GM08714 (cell line): Measurements from ENCODE around the gene POLD2.

Experiments
- H3K4me3 ChIP-seq: fragments of 200-500 bp; sonication (Bioruptor generic); 2 replicates; pipeline ENCODE4 v1.5.1; 2014; ENCODE audit warnings: mild to moderate bottlenecking, low read length, inconsistent platforms
- ZNF274 ChIP-seq: IDR thresholded peaks from 2 replicates; pipeline ENCODE4 v1.6.1; 2012; ENCODE audit warnings: mild to moderate bottlenecking, low read depth, low read length

Gene POLD2

DNA sequence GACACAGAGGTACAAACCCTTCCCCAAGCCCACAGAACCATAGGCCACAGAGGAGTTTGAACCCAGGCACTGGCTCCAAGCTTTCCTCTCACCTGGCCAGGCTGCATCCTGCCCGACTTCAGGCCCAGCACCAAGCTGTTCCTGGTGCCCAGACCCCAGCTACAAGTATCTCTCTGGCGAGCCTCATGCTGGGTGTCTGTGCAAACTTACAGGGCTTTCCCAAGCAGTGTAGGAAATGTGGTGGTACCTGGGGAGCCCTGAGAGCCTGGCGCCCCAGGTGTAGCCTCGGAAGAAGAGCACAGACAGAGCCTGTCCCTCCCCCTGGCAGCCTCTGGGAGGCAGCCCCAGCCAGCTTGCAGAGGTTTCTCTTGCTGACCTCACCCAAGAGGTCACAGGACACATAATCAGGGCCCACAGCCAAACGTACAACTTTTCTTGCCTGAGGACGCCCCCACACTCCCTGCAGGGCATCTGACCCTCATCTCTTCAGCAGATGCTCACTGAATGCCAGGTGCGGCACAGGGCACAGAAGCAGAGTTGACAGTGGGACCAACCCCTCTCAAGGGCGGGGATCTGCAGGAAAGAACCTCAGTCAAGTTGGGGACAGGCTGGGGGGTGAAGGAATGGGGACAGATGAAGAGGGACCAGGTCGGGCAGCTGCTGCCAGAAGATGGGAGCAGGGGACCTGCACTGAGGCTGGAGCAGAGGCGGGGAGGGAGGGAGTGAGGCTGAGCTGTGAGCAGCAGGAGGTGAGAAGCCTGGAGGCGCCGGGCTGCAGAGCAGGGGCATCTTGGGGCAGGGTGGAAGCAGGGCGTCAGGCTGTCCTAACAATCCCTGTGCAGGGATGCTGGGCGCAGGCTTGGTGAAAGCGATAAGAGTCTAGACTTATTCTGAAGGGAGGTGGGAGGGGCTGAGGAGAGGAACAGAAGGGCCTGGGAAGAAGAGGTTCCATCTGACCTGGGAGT lies 34.0 kb upstream of the POLD2 start:
- TF ChIP-seq ZNF274 = no peak
- no peak overlapping the region for H3K4me3 ChIP-seq

DNA sequence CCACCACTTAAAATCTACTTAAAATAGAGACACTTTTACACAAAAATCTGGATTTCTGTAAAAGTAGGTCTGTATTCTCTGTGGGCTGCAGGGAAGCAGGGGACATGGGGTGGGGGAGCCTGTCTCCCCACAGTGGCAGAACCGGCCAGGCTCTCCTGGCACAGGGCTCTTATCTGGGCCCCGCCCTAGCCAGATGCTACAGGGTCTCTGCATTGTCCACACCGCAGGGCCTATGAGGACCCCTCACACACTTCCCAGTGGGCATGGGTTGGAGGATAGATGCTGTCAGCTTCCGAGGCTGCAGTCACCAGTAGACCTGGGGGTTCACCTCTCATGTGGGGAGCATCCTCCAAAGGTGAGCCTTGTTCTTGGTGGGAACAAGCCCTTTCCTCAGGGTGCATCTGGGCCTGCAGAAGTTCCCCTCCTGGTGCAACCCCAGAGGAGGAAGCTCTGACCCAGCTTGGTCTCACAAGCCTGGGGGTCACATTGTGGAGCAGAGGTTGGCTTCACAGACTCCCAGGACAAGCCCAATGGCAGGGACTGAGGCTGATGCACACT lies 33.2 kb upstream of the POLD2 start:
- TF ChIP-seq ZNF274 = no peak
- no peak overlapping the region for H3K4me3 ChIP-seq

DNA sequence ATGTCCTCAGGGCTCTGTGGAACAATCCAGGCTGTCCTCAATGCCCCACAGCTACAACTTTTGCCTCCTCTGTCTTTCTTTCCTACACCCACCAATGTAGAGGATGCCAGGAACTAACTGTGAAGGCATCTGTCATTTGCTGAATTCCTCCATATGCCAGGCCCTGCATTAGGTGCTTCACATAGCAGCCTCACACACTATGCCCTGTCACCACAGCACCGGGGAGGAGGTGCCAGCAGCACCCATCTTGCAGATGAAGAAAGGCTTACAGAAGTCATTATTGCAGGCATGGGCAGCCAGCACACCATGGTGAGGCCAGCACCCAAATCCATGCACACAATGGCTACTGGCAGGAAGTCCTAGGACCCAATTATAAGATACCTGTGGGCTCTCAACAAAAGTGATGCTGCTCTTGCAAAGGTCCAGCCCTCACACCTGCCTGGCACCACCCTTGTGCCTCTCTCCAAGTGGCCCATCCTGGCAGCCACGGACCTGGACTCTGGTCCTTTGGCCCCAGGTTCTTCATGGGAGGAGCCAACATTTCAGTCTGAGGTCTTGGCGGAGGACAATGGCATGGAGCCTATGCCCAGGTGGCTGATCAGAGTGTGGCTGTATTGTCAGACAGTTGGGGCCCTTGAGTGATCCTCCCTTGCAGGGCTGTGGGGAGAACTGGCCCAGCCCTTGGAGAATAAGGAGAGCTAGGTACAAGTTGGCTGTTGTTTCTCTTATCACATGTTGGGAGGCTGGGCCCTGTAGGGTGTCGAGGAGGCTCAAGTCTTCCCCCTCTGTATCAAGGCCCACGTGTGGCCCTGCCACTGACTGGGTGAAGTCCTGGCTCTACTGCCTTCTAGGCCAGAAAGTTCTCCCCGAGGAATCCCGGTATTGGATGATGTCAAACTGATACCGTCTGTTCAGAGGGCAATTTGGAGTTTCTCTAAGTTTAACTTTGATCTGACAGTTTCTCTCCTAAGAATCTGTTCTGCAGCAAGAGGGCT lies 32.1 kb upstream of the POLD2 start:
- no peak for TF ChIP-seq ZNF274
- H3K4me3 ChIP-seq = no peak overlapping the region

DNA sequence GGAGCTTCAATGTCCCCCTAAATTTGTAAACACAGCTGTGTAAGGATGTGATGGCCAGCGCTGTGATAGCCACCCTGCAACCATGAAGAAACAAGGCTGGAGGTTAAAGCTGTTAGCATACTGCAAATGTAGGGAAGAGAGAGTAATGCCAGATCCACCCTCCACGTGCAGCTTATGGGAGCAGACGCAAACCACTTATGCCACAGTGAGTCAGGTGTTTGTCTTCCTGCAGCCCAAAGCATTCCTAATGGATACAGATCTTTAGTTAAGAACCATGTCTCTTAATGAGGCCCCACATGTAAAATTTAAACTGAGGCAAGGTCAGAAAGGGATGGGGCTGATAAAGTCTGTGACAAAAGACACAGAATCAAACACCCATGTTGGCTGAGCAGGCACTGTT lies 31.4 kb upstream of the POLD2 start:
- TF ChIP-seq ZNF274 = no peak
- H3K4me3 ChIP-seq = no peak overlapping the region

DNA sequence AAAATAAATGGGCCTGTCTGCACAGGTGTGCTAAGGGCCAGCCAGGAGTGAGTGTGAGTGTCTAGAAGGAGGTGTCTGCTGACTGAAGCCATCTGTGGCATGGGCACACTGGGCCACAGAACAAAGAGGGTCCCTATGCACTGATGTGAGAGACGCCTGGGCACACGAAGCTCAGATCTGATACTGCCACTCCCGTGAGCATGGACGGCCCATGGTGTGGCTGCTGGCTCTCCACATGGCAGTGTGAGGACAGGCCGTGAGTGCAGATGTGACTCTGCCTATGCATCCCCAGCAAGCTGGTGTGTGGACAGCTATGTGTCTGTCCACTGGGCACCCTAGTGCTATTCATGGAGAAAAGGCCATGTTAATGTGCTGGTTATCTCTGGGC lies 30.6 kb upstream of the POLD2 start:
- TF ChIP-seq ZNF274 = no peak
- H3K4me3 ChIP-seq = no peak overlapping the region

DNA sequence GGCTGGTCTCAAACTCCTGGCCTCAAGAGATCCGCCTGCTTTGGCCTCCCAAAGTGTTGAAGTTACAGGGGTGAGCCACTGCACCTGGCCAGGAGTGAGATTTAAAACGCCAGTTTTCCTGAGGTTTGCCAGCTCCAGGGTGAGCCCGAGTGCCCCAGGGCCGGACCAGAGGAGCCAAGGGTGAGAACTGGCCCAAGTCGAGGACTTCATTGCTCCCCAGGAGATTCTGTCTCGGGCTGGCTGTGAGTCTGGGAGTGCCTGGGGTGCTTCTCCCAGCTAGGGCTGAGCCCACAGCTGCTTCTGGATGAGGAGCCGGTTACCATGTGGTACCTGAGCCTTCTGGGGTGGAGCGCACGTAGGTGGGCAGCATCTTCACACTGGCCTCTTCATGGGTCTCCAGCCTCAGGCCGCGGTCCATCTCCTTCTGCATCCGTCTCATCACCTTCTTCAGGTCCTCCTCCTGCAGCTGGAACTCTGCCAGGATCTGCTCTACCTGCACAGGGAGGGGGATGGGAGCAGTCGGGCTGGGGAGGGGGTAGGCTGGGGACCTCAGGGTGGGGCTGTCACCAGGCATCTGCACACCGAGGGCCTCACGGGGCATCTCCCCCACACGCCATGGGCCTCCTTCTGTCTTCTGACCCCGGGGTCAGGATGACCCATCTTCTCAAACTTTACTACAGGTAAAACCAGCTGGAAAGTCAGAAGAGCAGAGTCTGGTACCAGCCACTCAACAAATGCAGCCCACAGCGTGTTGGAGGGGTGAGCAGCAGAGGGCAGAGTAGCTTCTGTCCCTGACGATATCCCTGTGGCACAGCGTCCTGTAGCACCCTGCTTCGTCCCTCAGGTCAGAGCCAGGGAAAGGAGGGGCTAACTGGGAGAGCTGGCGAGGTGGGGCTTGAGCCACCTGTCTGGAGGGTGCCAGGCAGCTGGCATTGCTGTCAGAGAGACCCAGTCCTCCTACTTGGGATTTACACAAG lies 29.9 kb upstream of the POLD2 start:
- H3K4me3 ChIP-seq = no peak overlapping the region
- no peak for TF ChIP-seq ZNF274

DNA sequence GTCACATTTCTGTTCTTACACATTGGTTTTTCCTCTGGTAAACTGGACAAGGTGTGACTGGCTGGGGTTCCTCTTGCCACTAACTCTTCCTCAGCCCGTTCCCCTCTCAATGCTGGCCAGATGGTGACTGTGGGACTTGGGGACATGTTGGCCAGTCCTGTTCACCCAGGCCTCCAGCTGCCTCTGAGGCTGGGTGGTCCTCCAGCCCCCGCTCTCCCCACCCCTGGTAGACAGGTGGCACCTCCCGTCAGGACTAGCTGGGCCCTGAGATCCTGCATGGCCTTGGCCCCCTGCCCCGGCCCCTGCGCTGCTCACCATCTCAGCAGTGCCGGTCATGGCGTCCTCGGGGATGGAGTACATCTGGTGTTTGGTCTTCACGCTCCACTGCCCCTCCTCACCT lies 28.6 kb upstream of the POLD2 start:
- TF ChIP-seq ZNF274 = no peak
- H3K4me3 ChIP-seq = no peak overlapping the region

DNA sequence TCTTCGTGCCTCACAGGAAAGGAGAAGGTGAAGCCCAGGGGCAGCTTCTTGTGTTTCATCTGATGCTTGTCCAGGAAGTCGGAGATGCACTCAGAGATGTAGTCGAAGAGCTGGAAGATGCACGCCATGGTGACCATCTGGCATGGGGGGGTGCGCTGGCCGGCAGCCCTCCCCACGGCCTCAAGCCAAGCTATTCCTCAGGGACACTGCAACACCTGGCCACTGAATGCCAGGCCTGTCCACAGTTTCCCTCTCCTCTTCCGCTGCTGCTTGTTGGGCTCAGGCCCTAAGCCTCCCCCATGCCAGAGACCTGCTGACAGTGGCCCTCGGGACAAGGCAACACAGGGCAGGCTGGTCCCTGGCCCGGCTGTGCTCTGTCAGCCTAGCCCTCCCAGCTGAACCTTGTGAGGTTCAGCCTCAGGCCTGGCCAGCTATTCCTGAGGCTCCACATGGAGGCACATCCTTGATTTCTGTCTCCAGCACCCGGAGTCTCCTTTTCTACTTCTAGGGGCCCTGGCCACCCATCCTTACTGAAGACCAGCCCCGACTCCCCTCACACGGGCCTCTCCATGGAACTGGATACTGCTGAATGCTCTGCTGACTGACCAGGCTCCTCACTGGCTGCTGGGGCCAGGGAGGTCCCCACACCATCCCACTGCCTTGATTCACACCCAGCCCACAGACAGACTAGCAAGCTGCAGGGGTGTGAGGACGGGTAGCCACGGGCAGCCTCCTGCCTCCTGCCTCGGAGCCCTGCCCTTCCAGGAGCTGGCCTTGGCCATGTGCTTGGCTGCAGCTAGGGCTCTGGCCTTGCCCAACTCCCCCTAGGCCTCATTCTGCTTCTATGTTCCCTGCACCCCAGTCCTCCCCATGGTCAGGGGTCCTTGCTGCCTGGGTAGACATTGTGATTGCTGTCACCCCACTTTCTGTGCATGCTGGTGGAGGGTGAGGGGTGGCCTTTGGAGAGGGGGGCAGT lies 27.9 kb upstream of the POLD2 start:
- H3K4me3 ChIP-seq = no peak overlapping the region
- no peak for TF ChIP-seq ZNF274

DNA sequence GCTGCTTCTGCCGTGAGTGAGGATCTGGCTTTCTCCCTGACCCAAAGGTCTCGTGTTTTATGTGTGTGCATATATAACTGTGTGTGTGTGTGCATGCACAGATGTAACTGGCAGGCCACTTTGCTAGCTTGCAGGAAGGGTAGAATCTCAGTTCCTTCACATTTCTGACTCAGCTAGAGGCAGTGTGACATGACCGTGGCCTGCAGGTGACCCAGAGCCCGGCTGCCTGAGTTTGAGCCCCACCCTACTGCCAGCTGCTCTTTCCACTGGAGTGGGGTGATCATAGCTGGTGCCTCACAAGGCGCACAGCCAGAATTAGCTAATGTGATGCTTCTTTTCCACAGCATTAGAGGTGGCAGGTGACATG lies 27.1 kb upstream of the POLD2 start:
- TF ChIP-seq ZNF274 = no peak
- H3K4me3 ChIP-seq = no peak overlapping the region

DNA sequence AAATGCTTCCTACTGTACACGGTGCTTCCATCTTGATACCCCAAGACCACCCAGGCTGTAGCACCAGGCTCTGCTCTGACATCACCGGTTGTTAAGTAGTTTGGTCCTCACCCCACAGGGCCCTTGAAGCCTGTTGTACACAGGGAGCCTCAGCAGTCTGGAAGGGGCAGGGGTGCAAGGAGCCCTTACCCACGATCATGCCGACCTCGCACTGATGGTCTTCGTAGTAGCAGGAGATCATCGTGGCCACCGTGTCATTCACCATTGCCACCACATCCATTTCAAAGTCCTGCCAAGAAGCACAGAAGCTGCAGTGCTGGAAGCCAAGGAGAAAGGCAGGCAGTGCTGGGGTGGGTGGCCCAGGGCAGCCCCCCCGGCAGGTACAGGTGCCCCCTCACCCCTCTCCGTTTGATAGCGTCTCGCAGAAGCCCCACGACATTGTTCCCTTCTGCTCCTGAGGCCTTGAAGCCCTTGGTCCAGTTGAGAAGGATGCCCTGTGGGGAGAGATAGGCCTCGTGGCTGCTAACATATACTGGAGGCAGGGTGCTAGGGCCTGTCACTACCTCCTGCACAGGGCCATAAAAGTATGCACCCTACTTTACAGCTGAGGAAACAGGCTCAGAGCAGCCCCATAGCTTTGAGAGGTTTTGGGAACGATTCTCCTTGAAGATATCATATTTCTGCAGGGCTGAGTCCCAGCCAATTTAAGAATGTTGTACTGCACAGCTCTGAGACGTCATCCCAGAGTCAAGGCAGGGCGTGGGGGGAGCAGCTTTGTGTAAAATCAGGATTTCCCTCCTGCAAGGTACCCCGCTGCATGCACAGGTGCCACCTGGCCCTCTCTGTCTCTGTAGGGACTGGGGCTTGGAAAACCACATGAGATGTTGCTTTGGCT lies 26.5 kb upstream of the POLD2 start:
- TF ChIP-seq ZNF274 = no peak

DNA sequence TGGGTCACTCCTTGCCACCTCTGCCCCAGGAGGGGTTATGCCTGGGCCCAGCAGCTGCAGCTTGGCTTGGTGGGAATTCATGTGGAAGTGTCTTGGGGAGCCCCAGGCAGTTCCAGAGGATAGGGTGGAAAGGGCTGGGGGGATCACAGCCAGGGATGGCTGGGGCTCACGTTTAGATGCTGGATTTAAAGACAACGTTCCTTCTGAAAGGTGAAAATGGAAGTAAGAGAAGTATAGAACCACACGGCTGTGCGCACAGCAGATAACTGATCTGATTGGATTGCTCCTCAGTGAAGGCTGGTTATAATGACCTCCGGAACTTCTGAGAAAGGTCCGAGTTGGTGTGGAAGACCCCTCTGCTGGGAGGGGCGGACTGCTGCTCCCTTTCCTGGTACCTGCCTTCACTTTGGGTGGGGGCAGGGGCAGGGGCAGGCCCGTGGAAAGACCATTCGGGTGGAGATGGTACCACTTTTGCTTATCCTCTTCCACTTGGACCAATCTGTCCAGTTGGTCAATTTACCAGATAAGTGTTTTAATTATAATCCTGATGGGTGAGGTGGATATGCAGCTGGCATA lies 25.7 kb upstream of the POLD2 start:
- H3K4me3 ChIP-seq = no peak overlapping the region
- TF ChIP-seq ZNF274 = no peak

More for the DNA sequence above, 26.5 kb upstream of the POLD2 start:
- no peak overlapping the region for H3K4me3 ChIP-seq
